Activated naive CD4-positive, alpha-beta T cell treated with anti-CD3 and anti-CD28 coated beads, Interleukin-2, amount 10 ng/mL, durations not matched to agents 7 days and 5 days (primary cell): Measurements from ENCODE around the gene MGLL.

Source experiments
- CTCF ChIA-PET: fragments of 350-600 bp; sonication (Branson Sonifier 250); formaldehyde crosslinking; loops from one replicate; lab custom pipeline; 2021; ENCODE audit warnings: antibody characterized with exemption; lab: Charles Lee
- DNase-seq: peaks from one replicate; pipeline ENCODE4 v3.0.0-alpha.2; 2020
- H3K27ac Mint-ChIP-seq: one replicate; pipeline ENCODE4 v1.8.0; 2021; ENCODE audit warnings: mild to moderate bottlenecking, moderate library complexity, mixed read lengths
- H3K27me3 Mint-ChIP-seq: one replicate; pipeline ENCODE4 v1.8.0; 2021; ENCODE audit warnings: mild to moderate bottlenecking, mixed read lengths
- H3K36me3 Mint-ChIP-seq: one replicate; pipeline ENCODE4 v1.8.0; 2021; ENCODE audit warnings: mixed read lengths
- H3K4me1 Mint-ChIP-seq: one replicate; pipeline ENCODE4 v1.8.0; 2021; ENCODE audit warnings: mixed read lengths
- H3K4me3 Mint-ChIP-seq: one replicate; pipeline ENCODE4 v1.8.0; 2021; ENCODE audit warnings: mild to moderate bottlenecking, moderate library complexity, mixed read lengths
- H3K9me3 Mint-ChIP-seq: one replicate; pipeline ENCODE4 v1.8.0; 2021; ENCODE audit warnings: mixed read lengths

Gene MGLL

GRCh38 chr3:127822041-127822681 is at the start of gene MGLL:
TSS of gene MGLL (minus strand) at chr3:127822515. CDS start at chr3:127822318, 197 bp downstream.
- Mint-ChIP-seq H3K4me3 (peak within 1 kb of the TSS; percentile 73), H3K4me1 (peaks cover 9% of the 10 kb centered on the region), H3K9me3 (no peaks in the 10 kb centered on the region), H3K36me3 (no peaks in the 10 kb centered on the region), H3K27ac (no peak within 1 kb of the TSS), H3K27me3 (peaks cover 73% of the 10 kb centered on the region)
- CTCF ChIA-PET, result interaction anchor here (1.2 to 2.0 kb wide), 4 partner anchors 10 to 125 kb away, joined by 3 to 13 read pairs (median 4); no protein-coding TSS in a partner anchor
- no peak for DNase-seq

GRCh38 chr3:127870156-127870555 is 47.8 kb upstream of the MGLL start:
- no peaks in the 10 kb centered on the region for H3K36me3 Mint-ChIP-seq
- CTCF ChIA-PET, result no interaction called here
- H3K27ac Mint-ChIP-seq, result no peak overlapping the region
- H3K9me3 Mint-ChIP-seq, result no peaks in the 10 kb centered on the region
- H3K4me1 Mint-ChIP-seq, result no peaks in the 10 kb centered on the region
- H3K4me3 Mint-ChIP-seq, result no peak overlapping the region
- no peak for DNase-seq
- H3K27me3 Mint-ChIP-seq, result peaks cover 9% of the 10 kb centered on the region

- no peak for DNase-seq
- Mint-ChIP-seq H3K27me3 (peaks cover 9% of the 10 kb centered on the region), H3K27ac (no peak overlapping the region), H3K9me3 (no peaks in the 10 kb centered on the region), H3K4me3 (no peak overlapping the region), H3K36me3 (no peaks in the 10 kb centered on the region), H3K4me1 (no peaks in the 10 kb centered on the region)
- CTCF ChIA-PET, result no interaction called here
Observed at GRCh38 chr3:127867986-127868385, 45.7 kb upstream of the MGLL start.

- Mint-ChIP-seq H3K4me1 (no peaks in the 10 kb centered on the region), H3K27me3 (peaks cover 9% of the 10 kb centered on the region), H3K9me3 (no peaks in the 10 kb centered on the region), H3K27ac (no peak overlapping the region), H3K36me3 (no peaks in the 10 kb centered on the region), H3K4me3 (no peak overlapping the region)
- CTCF ChIA-PET, result no interaction called here
- DNase-seq, result no peak
Observed at GRCh38 chr3:127867412-127867811, 45.1 kb upstream of the MGLL start.

GRCh38 chr3:127865941-127866340 is 43.6 kb upstream of the MGLL start:
- CTCF ChIA-PET, result no interaction called here

GRCh38 chr3:127860211-127860696 is 37.9 kb upstream of the MGLL start:
- peaks cover 4% of the 10 kb centered on the region for H3K27me3 Mint-ChIP-seq
- H3K4me3 Mint-ChIP-seq, result no peak overlapping the region
- H3K9me3 Mint-ChIP-seq, result no peaks in the 10 kb centered on the region
- H3K27ac Mint-ChIP-seq, result no peak overlapping the region
- CTCF ChIA-PET, result no interaction called here
- DNase-seq, result no peak
- H3K4me1 Mint-ChIP-seq, result no peaks in the 10 kb centered on the region
- H3K36me3 Mint-ChIP-seq, result no peaks in the 10 kb centered on the region

More at GRCh38 chr3:127865941-127866340, 43.6 kb upstream of the MGLL start:
- Mint-ChIP-seq H3K27me3 (peaks cover under 1% of the 10 kb centered on the region), H3K9me3 (no peaks in the 10 kb centered on the region), H3K4me1 (no peaks in the 10 kb centered on the region), H3K4me3 (no peak overlapping the region), H3K36me3 (no peaks in the 10 kb centered on the region), H3K27ac (no peak overlapping the region)
- no peak for DNase-seq

- Mint-ChIP-seq H3K4me3 (no peak overlapping the region), H3K4me1 (no peaks in the 10 kb centered on the region), H3K27me3 (peaks cover 8% of the 10 kb centered on the region), H3K36me3 (no peaks in the 10 kb centered on the region), H3K27ac (no peak overlapping the region), H3K9me3 (no peaks in the 10 kb centered on the region)
- CTCF ChIA-PET, result no interaction called here
- no peak for DNase-seq
Observed at GRCh38 chr3:127859730-127860129, 37.4 kb upstream of the MGLL start.

- no peak for DNase-seq
- no peak overlapping the region for H3K27ac Mint-ChIP-seq
- peaks cover 10% of the 10 kb centered on the region for H3K27me3 Mint-ChIP-seq
- H3K9me3 Mint-ChIP-seq, result no peaks in the 10 kb centered on the region
- H3K4me1 Mint-ChIP-seq, result no peaks in the 10 kb centered on the region
- no peak overlapping the region for H3K4me3 Mint-ChIP-seq
- CTCF ChIA-PET, result no interaction called here
- no peaks in the 10 kb centered on the region for H3K36me3 Mint-ChIP-seq
Observed at GRCh38 chr3:127858937-127859336, 36.6 kb upstream of the MGLL start.

- H3K4me3 Mint-ChIP-seq, result no peak overlapping the region
Observed at GRCh38 chr3:127858521-127858920, 36.2 kb upstream of the MGLL start.

GRCh38 chr3:127857333-127857732 is 35.0 kb upstream of the MGLL start:
- H3K27me3 Mint-ChIP-seq, result peaks cover 15% of the 10 kb centered on the region
- DNase-seq, result no peak
- H3K27ac Mint-ChIP-seq, result no peak overlapping the region
- no peaks in the 10 kb centered on the region for H3K9me3 Mint-ChIP-seq
- CTCF ChIA-PET, result interaction anchor here (0.8 kb wide), 1 partner anchor 66 kb away, joined by 3 read pairs; no protein-coding TSS in a partner anchor
- no peaks in the 10 kb centered on the region for H3K4me1 Mint-ChIP-seq
- no peak overlapping the region for H3K4me3 Mint-ChIP-seq
- no peaks in the 10 kb centered on the region for H3K36me3 Mint-ChIP-seq

More at GRCh38 chr3:127858521-127858920, 36.2 kb upstream of the MGLL start:
- CTCF ChIA-PET, result no interaction called here
- Mint-ChIP-seq H3K36me3 (no peaks in the 10 kb centered on the region), H3K9me3 (no peaks in the 10 kb centered on the region), H3K27me3 (peaks cover 14% of the 10 kb centered on the region), H3K27ac (no peak overlapping the region), H3K4me1 (no peaks in the 10 kb centered on the region)
- no peak for DNase-seq

- DNase-seq, result no peak
- Mint-ChIP-seq H3K36me3 (no peaks in the 10 kb centered on the region), H3K4me3 (no peak overlapping the region), H3K27me3 (peaks cover 15% of the 10 kb centered on the region), H3K4me1 (no peaks in the 10 kb centered on the region), H3K27ac (no peak overlapping the region), H3K9me3 (no peaks in the 10 kb centered on the region)
- CTCF ChIA-PET, result interaction anchor here (0.8 kb wide), 1 partner anchor 66 kb away, joined by 3 read pairs; no protein-coding TSS in a partner anchor
Observed at GRCh38 chr3:127856801-127857200, 34.5 kb upstream of the MGLL start.

- no peaks in the 10 kb centered on the region for H3K4me1 Mint-ChIP-seq
- H3K36me3 Mint-ChIP-seq, result no peaks in the 10 kb centered on the region
- H3K4me3 Mint-ChIP-seq, result no peak overlapping the region
- H3K27me3 Mint-ChIP-seq, result peaks cover 11% of the 10 kb centered on the region
- DNase-seq, result no peak
- H3K27ac Mint-ChIP-seq, result no peak overlapping the region
- no peaks in the 10 kb centered on the region for H3K9me3 Mint-ChIP-seq
- CTCF ChIA-PET, result no interaction called here
Observed at GRCh38 chr3:127855246-127855645, 32.9 kb upstream of the MGLL start.

- Mint-ChIP-seq H3K4me3 (no peak overlapping the region), H3K9me3 (no peaks in the 10 kb centered on the region), H3K27me3 (peaks cover 11% of the 10 kb centered on the region), H3K27ac (no peak overlapping the region), H3K36me3 (no peaks in the 10 kb centered on the region), H3K4me1 (no peaks in the 10 kb centered on the region)
- CTCF ChIA-PET, result no interaction called here
- DNase-seq, result no peak
Observed at GRCh38 chr3:127853681-127854080, 31.4 kb upstream of the MGLL start.

GRCh38 chr3:127851899-127852298 is 29.6 kb upstream of the MGLL start:
- Mint-ChIP-seq H3K27ac (no peak overlapping the region), H3K9me3 (no peaks in the 10 kb centered on the region), H3K4me1 (no peaks in the 10 kb centered on the region), H3K27me3 (peaks cover 20% of the 10 kb centered on the region), H3K36me3 (no peaks in the 10 kb centered on the region), H3K4me3 (no peak overlapping the region)
- no peak for DNase-seq
- CTCF ChIA-PET, result interaction anchor here (0.9 kb wide), 1 partner anchor 277 kb away, joined by 3 read pairs; no protein-coding TSS in a partner anchor

GRCh38 chr3:127849368-127849767 is 27.1 kb upstream of the MGLL start:
- H3K27ac Mint-ChIP-seq, result no peak overlapping the region
- CTCF ChIA-PET, result no interaction called here
- no peaks in the 10 kb centered on the region for H3K4me1 Mint-ChIP-seq
- H3K4me3 Mint-ChIP-seq, result no peak overlapping the region
- H3K36me3 Mint-ChIP-seq, result no peaks in the 10 kb centered on the region
- H3K9me3 Mint-ChIP-seq, result no peaks in the 10 kb centered on the region
- DNase-seq, result no peak
- H3K27me3 Mint-ChIP-seq, result peaks cover 23% of the 10 kb centered on the region
